IPS-20b (cell line): ENCODE data around the gene DBNL.

Experiments
- H3K27ac ChIP-seq: one replicate; pipeline ENCODE4 v1.5.1; 2013; ENCODE audit warnings: low read length
- H3K27me3 ChIP-seq: 2 replicates; pipeline ENCODE4 v1.6.1; 2013; ENCODE audit warnings: mild to moderate bottlenecking, low read length, inconsistent platforms; ENCODE audit not compliant: insufficient read depth
- H3K36me3 ChIP-seq: 2 replicates; pipeline ENCODE4 v1.6.1; 2013; ENCODE audit warnings: low read depth, mild to moderate bottlenecking, inconsistent platforms, low read length, moderate library complexity; ENCODE audit not compliant: insufficient read depth
- H3K4me1 ChIP-seq: 2 replicates; pipeline ENCODE4 v1.6.1; 2013; ENCODE audit warnings: mild to moderate bottlenecking, control low read depth, inconsistent platforms, low read length, moderate library complexity; ENCODE audit not compliant: insufficient read depth
- H3K4me3 ChIP-seq: 2 replicates; pipeline ENCODE4 v1.5.1; 2013; ENCODE audit warnings: mild to moderate bottlenecking, low read length, inconsistent platforms
- H3K9ac ChIP-seq: 2 replicates; pipeline ENCODE4 v1.6.1; 2013; ENCODE audit warnings: low read depth, mild to moderate bottlenecking, inconsistent platforms, low read length, moderate library complexity
- H3K9me3 ChIP-seq: 2 replicates; pipeline ENCODE4 v1.6.1; 2013; ENCODE audit warnings: mild to moderate bottlenecking, low read depth, low read length, inconsistent platforms; ENCODE audit not compliant: insufficient read depth

DBNL gene

DNA sequence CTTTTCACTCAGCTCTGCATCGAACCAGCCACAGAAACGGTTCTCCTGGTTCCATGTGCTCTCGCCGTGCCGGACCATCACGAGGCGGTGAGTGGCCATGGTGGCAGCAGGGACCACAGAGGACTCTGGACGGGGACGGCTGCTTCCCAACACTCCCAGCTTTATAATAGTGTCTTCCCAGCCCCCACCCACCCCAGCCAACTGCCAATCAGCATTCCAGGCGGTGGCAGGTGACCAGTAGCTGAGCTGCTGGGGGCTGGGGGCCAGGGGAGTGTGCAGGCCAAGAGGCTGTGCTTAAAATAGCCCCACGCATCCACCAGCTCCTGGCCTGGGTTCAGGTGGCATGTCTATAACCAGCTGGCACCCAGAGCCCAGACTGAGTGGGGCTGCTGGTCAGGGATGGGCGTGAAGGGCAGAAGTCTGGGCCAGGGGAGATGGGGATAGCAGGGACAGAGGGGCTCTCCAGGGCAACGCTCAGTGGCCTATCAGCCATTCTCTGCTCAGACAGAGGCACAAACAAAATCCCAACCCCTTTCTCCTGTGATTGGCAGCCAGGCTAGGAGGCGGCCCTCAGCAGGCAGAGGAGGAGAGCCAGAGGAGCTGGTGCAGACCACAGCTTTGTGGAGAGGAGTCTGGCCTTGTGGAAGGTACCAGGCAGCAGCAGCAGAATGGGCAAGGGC is 21.1 kb downstream of the DBNL start, which contains the start of gene PGAM2:
TSS of gene PGAM2 (minus strand) at position 137 of the 680 bp plus-strand sequence. CDS start at position 99, 38 bp downstream.
- Histone ChIP-seq H3K9me3 (no peaks in the 10 kb centered on the region), H3K27me3 (peaks cover 27% of the 10 kb centered on the region; the same call in 1 of the 2 replicates), H3K27ac (no peak within 1 kb of the TSS), H3K4me1 (peaks cover 13% of the 10 kb centered on the region; the same call in 1 of the 2 replicates), H3K36me3 (peaks cover 17% of the 10 kb centered on the region), H3K9ac (no peak within 1 kb of the TSS; the same call in 1 of the 2 replicates), H3K4me3 (peak within 1 kb of the TSS; percentile 43; the same call in 1 of the 2 replicates)

DNA sequence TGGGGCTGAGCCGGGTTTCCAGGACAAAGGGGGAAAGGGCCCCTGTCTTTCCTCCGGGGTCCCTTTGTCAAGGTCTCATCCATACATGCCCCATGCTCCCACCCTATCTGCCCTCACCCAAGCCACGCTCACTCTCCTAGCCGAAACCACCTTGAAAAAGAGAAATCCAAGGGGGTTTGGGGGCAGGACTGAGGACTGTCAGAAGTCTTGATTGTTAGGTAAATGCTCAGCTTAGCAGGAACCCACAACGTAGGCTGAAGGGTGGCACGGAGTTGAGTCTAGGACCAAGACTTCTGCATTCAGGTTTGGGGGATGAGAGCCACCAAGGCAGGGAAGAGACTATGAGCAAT is 21.6 kb downstream of the DBNL start:
- Histone ChIP-seq H3K9ac (no peak overlapping the region; the same call in 1 of the 2 replicates), H3K36me3 (peaks cover 12% of the 10 kb centered on the region), H3K27me3 (peaks cover 27% of the 10 kb centered on the region; the same call in 1 of the 2 replicates), H3K4me1 (peaks cover 13% of the 10 kb centered on the region; the same call in 1 of the 2 replicates), H3K4me3 (peak overlapping the region; percentile 43; the same call in 1 of the 2 replicates), H3K27ac (no peak overlapping the region), H3K9me3 (no peaks in the 10 kb centered on the region)

DNA sequence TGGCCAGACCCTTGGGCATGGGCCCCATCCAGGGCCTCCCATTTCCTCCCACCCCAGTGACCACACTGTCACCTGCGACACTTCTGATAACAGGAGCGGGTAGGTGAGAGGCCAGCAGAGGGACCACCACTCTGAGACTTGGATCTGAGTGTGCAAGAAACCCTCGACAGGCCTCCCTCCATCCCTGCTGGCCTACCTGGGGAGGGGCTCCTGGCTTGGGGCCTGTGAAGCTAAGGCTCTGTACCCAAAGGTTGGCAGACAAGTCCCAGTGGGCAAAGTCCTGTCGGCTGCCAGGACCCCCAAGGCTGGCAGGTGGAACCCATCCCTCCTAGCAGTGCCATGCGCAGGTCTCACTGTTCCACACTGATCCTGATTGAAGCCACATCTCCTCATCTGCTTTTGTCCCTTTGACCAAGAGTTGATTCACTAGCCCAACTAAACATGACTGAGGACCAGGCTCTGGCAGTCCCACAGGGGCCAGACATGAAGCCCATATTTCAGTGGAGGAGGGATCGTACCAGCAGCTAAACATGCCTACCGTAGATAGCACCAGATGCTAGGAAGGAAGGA is 22.1 kb downstream of the DBNL start:
- Histone ChIP-seq H3K9me3 (no peaks in the 10 kb centered on the region), H3K9ac (no peak overlapping the region), H3K4me1 (peaks cover 13% of the 10 kb centered on the region; the same call in 1 of the 2 replicates), H3K36me3 (peaks cover 7% of the 10 kb centered on the region), H3K4me3 (peak overlapping the region; percentile 43; the same call in 1 of the 2 replicates), H3K27ac (no peak overlapping the region), H3K27me3 (peaks cover 27% of the 10 kb centered on the region; the same call in 1 of the 2 replicates)

DNA sequence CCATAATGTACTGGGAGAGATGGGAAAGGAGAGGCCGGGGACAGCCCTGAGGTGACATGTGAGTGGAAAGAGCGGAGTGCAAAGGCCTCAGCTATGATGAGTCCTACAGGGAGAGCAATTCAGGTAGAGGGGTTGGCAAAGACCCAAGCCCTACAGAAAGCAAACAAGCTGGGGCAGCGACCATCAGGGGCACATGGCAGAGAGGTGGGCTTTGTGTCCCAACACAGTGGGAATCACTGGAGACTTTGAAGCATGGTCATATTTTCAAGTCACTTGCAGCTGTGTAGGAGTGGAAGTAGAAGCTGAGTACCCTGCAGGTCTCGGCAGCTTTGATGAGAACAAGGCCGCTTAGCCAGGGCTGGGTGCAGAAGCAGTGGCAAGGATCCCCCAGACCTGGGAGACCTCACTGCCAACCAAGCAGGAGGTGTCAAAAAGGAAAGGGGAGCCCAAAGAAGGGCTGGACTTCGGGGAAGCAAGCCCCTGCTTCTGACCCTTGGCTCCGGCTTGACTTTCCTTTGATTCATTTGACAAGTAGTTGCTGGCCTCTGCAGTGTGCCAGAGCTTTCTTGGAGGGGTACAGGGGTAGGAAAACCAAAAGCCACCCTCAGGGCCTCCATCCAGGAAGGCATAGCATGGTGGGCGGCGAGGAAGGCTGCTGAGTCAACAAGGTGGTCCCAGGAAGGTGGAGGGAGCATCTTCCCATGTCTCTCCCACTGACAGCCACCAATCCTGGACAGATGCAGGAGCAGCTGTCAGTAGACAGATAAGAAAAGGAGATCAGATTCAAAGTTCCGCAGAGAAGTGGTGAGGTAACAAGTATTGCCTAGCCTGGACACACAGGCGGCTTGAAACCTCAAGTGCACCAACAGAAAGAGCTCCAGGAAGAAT is 22.8 kb downstream of the DBNL start:
- no peaks in the 10 kb centered on the region for H3K9me3 ChIP-seq
- H3K4me1 ChIP-seq: peaks cover 13% of the 10 kb centered on the region; the same call in 1 of the 2 replicates
- H3K27me3 ChIP-seq: peaks cover 27% of the 10 kb centered on the region; the same call in 1 of the 2 replicates
- no peak overlapping the region for H3K27ac ChIP-seq
- no peaks in the 10 kb centered on the region; the same call in 1 of the 2 replicates for H3K36me3 ChIP-seq
- no peak overlapping the region for H3K9ac ChIP-seq
- H3K4me3 ChIP-seq: no peak overlapping the region

DNA sequence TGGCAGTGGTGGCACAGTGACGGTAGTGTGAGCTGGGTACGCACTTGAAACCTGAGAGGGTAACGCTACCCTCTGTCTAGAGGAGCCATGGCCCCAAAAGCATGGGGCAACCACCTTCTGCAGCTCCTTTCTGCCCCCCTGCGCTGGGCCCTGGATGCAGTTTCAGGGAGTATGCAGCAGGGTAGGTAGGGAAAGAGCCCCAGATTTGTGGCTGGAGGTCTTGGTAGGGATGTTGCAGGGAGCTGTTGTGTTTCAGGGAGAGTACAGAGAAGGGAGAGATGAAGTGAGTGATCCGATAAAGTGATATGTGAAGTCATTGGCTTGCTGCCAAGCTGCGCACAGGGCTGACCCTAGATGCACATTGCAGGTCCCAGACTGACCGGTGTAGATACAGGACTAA is 23.6 kb downstream of the DBNL start:
- H3K9me3 ChIP-seq: no peaks in the 10 kb centered on the region
- H3K9ac ChIP-seq: no peak overlapping the region
- peaks cover 13% of the 10 kb centered on the region; the same call in 1 of the 2 replicates for H3K4me1 ChIP-seq
- H3K36me3 ChIP-seq: peaks cover 3% of the 10 kb centered on the region
- no peak overlapping the region for H3K4me3 ChIP-seq
- H3K27ac ChIP-seq: no peak overlapping the region
- H3K27me3 ChIP-seq: peaks cover 27% of the 10 kb centered on the region; the same call in 1 of the 2 replicates

DNA sequence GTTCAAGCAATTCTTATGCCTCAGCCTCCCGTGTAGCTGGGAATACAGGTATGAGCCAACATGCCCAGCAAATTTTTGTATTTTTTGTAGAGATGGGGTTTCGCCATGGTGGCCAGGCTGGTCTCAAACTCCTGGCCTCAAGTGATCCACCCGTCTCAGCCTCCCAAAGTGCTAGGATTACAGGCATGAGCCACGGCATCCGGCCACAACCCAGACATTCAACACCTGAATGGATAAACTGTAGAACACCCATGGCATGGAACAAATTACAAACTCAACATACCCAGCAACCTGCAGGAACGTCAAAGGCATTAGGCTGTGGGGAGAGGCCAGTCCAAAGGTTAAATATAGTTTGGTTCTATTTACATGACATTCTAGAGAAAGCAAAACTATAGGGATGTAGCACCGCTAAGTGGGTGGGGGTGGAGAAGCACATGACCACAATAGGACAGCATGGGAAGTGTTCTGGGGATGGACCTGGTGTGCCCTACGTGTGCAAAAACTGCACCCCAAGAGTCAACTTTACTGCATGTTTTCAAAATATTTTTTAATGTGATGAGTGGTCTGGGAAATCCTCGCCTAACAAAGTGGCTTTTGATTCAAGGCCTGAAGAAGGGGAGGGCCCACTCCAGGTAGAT is 27.3 kb downstream of the DBNL start:
- no peaks in the 10 kb centered on the region for H3K9me3 ChIP-seq
- no peaks in the 10 kb centered on the region for H3K4me1 ChIP-seq
- H3K9ac ChIP-seq: no peak overlapping the region
- H3K27ac ChIP-seq: no peak overlapping the region
- H3K36me3 ChIP-seq: peaks cover 32% of the 10 kb centered on the region
- H3K4me3 ChIP-seq: no peak overlapping the region
- H3K27me3 ChIP-seq: peaks cover 24% of the 10 kb centered on the region; the same call in 1 of the 2 replicates

DNA sequence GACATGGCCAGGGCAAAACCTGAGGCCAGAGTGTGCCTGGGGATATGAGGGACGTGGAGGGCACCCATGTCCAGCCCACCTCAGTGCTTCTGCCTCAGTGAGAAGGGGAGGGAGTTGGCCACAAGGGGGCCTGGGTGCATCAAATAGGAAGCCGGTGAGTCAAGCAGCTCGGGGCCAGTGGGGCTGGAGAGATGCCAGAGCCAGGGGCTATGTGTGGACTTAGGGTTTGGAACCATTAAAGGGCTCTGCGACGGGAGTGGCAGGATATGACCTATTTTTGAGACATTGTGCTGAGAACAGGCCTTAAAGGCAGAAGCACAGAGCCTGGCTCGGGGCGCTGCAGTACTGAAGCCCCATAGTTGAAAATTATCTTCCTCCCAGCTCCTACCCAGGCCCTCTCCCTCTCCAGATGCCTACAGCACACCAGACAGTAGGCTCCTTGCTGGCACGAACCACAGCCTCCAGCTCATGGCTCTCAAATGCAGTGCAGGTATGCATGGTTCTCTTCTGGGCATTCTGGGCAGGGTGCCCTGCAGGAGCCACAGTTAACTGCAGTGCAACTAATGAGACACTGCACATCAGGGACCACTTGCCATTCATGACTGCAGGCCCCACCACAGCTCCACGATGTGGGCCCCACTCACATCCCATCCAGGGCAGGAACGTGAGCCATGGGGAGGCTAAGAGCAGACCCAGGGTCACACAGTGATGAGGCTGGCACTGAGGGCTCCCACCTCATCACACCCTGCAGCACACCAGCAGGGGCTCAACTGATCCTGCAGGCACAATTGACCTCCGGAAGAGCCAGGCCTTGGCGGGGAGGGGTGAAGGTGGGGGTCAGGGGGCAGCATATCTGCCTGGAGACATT is 28.1 kb downstream of the DBNL start:
- H3K4me1 ChIP-seq: no peaks in the 10 kb centered on the region
- H3K9me3 ChIP-seq: no peaks in the 10 kb centered on the region
- peaks cover 38% of the 10 kb centered on the region for H3K36me3 ChIP-seq
- no peak overlapping the region for H3K4me3 ChIP-seq
- H3K9ac ChIP-seq: no peak overlapping the region
- peaks cover 17% of the 10 kb centered on the region; the same call in 1 of the 2 replicates for H3K27me3 ChIP-seq
- H3K27ac ChIP-seq: no peak overlapping the region

DNA sequence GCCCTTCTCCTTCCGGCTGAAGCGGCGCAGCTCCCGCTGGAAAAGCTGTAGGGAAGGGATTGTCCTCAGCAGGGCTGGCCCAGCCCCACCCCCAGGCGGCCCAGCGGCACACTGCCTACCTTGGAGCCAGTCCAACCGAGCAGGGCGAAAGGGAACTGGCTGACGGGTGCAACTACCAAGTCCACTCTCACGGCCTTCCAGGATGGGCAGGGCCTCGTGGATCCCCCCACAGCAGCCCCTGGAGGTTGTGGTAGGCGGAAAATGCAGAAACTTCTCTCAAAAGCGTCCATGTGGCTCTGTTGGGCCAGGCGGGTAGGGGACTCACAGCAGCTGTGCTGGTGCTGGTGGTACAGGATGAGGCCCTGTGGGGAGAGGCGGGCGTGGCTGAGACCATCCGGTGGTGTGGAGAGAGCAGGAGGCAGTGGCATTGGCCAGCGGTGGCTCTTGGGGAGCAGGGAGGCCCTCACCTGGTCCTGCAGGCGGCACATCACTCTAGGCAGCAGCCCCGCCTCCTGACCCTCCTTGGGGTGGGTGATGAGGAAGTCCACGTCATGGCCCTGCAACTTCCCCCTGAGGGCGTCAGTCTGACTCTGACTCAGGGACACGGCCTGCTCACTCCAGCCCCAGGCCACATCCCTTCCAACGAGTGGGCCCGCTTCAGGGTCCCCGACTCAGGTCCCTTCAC is 29.3 kb downstream of the DBNL start:
- no peak overlapping the region for H3K9ac ChIP-seq
- H3K4me1 ChIP-seq: no peaks in the 10 kb centered on the region
- H3K4me3 ChIP-seq: no peak overlapping the region
- peaks cover 50% of the 10 kb centered on the region for H3K36me3 ChIP-seq
- H3K27ac ChIP-seq: no peak overlapping the region
- H3K27me3 ChIP-seq: peaks cover 5% of the 10 kb centered on the region; the same call in 1 of the 2 replicates
- no peaks in the 10 kb centered on the region for H3K9me3 ChIP-seq

DNA sequence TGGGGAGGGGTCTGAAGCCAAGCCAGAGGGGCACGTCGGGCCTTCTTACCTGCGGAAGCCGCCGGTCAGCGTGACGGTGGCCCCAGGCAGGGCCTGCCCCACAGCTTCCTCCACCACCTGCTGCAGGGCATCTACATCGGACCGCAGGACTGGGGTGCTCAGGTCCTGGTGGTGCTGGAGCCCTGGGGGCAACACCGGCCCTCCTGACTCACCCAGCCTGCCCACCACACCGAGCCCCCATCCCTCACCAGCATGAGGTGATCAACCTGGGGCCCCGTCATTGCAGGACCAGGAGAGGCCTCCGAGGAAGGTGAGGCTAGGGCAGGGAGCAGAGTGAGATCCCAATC is 29.8 kb downstream of the DBNL start:
- Histone ChIP-seq H3K4me3 (no peak overlapping the region), H3K9me3 (no peaks in the 10 kb centered on the region), H3K36me3 (peaks cover 55% of the 10 kb centered on the region), H3K4me1 (no peaks in the 10 kb centered on the region), H3K9ac (no peak overlapping the region), H3K27me3 (no peaks in the 10 kb centered on the region; the same call in 1 of the 2 replicates), H3K27ac (no peak overlapping the region)
